GM23338 (cell line): ENCODE data around the gene KXD1.

Experiments
- CREB1 ChIP-seq: fragments of 250-450 bp; sonication (Bioruptor Pico); IDR thresholded peaks from 2 replicates; pipeline ENCODE4 v1.5.0; 2020; ENCODE audit warnings: low read depth, mild to moderate bottlenecking, moderate library complexity
- TF ChIP-seq, protein P1 (sequence below), 2 experiments: fragments of 200-600 bp in 1 of 2; sonication (generic) in 1 of 2; conservative IDR thresholded peaks; 2 replicates each; pipeline versions ENCODE4 v1.5.1 to v1.6.1; 2016 to 2017; ENCODE audit warnings: antibody characterized with exemption in 2 of 2, low read depth in 2 of 2, mild to moderate bottlenecking in 2 of 2, moderate library complexity in 1 of 2

- TF ChIP-seq, protein P1, sequence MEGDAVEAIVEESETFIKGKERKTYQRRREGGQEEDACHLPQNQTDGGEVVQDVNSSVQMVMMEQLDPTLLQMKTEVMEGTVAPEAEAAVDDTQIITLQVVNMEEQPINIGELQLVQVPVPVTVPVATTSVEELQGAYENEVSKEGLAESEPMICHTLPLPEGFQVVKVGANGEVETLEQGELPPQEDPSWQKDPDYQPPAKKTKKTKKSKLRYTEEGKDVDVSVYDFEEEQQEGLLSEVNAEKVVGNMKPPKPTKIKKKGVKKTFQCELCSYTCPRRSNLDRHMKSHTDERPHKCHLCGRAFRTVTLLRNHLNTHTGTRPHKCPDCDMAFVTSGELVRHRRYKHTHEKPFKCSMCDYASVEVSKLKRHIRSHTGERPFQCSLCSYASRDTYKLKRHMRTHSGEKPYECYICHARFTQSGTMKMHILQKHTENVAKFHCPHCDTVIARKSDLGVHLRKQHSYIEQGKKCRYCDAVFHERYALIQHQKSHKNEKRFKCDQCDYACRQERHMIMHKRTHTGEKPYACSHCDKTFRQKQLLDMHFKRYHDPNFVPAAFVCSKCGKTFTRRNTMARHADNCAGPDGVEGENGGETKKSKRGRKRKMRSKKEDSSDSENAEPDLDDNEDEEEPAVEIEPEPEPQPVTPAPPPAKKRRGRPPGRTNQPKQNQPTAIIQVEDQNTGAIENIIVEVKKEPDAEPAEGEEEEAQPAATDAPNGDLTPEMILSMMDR (conservative IDR thresholded peaks at IDR 0.05; ENCODE audit: low read depth in 2 of 2): no peak
- no peak for TF ChIP-seq CREB1
Measured at GRCh38 chr19:18518639-18519038, 39.0 kb upstream of the KXD1 start.
